ENCODE measurements around the gene WNT7B. TPM values are rescaled to one million over a fixed set of nuclear protein-coding genes. Genes with fewer than 3 reads are reported as not detected.

WNT7B gene
- total RNA-seq, 1 experiment from 2014 or later = 66.9 TPM

- Histone ChIP-seq H3K9me2 (ENCODE audit: insufficient read depth) (no peaks in the 10 kb centered on the region), H3K27me3 (ENCODE audit: insufficient read depth, low read depth) (no peaks in the 10 kb centered on the region), H3K79me2 (ENCODE audit: low read depth) (no peaks in the 10 kb centered on the region), H3K4me3 (no peak overlapping the region), H3F3A (ENCODE audit: insufficient read depth, low read depth) (no peaks in the 10 kb centered on the region), H3K27ac (no peak overlapping the region), H3K9me3 (ENCODE audit: insufficient read depth, low read depth) (peaks cover 3% of the 10 kb centered on the region; the same call in 1 of the 2 replicates), H2AFZ (no peak overlapping the region), H3K36me3 (ENCODE audit: low read depth) (no peaks in the 10 kb centered on the region), H4K20me1 (ENCODE audit: insufficient read depth) (no peaks in the 10 kb centered on the region), H3K4me2 (no peak overlapping the region), H3K4me1 (replicated peaks; ENCODE audit: insufficient read depth) (no peaks in the 10 kb centered on the region)
- intact Hi-C loops (cut with micrococcal nuclease; ENCODE audit: unreplicated experiment) = no loop called here
- ChIA-PET POLR2A (ENCODE audit: unreplicated experiment) (no interaction called here), CTCF (no interaction called here)
- no peak for DNase-seq
- TF ChIP-seq CTCF (conservative IDR thresholded peaks at IDR 0.05) (no peak), EZH2 (IDR thresholded peaks at IDR 0.05; ENCODE audit: low read depth) (no peak)
- BruUV-seq (replicated peaks) = no TSS peak
Measured at GRCh38 chr22:45987136-45987861, 10.3 kb upstream of the WNT7B start.

GRCh38 chr22:45984316-45984916, 7.5 kb upstream of the WNT7B start:
- no TSS peak for BruUV-seq (replicated peaks)
- DNase-seq = no peak
- Histone ChIP-seq H3K4me1 (replicated peaks; ENCODE audit: insufficient read depth) (peaks cover 4% of the 10 kb centered on the region), H3K36me3 (ENCODE audit: low read depth) (no peaks in the 10 kb centered on the region), H3K79me2 (ENCODE audit: low read depth) (peaks cover 5% of the 10 kb centered on the region; the same call in 1 of the 2 replicates), H3K9me3 (ENCODE audit: insufficient read depth, low read depth) (peaks cover 3% of the 10 kb centered on the region; the same call in 1 of the 2 replicates), H3K27ac (no peak overlapping the region), H3K4me3 (no peak overlapping the region), H4K20me1 (ENCODE audit: insufficient read depth) (no peaks in the 10 kb centered on the region), H3K27me3 (ENCODE audit: insufficient read depth, low read depth) (no peaks in the 10 kb centered on the region), H2AFZ (no peak overlapping the region), H3K9me2 (ENCODE audit: insufficient read depth) (no peaks in the 10 kb centered on the region), H3K4me2 (no peak overlapping the region), H3F3A (ENCODE audit: insufficient read depth, low read depth) (peaks cover 22% of the 10 kb centered on the region)
- POLR2A ChIA-PET (ENCODE audit: unreplicated experiment) = no interaction called here
- intact Hi-C loops (cut with micrococcal nuclease; ENCODE audit: unreplicated experiment) = no loop called here
- no peak for TF ChIP-seq EZH2 (IDR thresholded peaks at IDR 0.05; ENCODE audit: low read depth)
- TF ChIP-seq CTCF (conservative IDR thresholded peaks at IDR 0.05) = no peak
- CTCF ChIA-PET = no interaction called here

GRCh38 chr22:45983797-45984196, 6.8 kb upstream of the WNT7B start:
- peaks cover 25% of the 10 kb centered on the region for H3F3A ChIP-seq (ENCODE audit: insufficient read depth, low read depth)
- peaks cover 7% of the 10 kb centered on the region; the same call in 1 of the 2 replicates for H3K79me2 ChIP-seq (ENCODE audit: low read depth)
- no peaks in the 10 kb centered on the region for H3K36me3 ChIP-seq (ENCODE audit: low read depth)
- POLR2A ChIA-PET (ENCODE audit: unreplicated experiment) = no interaction called here
- CTCF ChIA-PET = no interaction called here
- no TSS peak for BruUV-seq (replicated peaks)
- H3K4me1 ChIP-seq (replicated peaks; ENCODE audit: insufficient read depth) = peaks cover 7% of the 10 kb centered on the region
- H3K27me3 ChIP-seq (ENCODE audit: insufficient read depth, low read depth) = no peaks in the 10 kb centered on the region
- no peaks in the 10 kb centered on the region for H3K9me2 ChIP-seq (ENCODE audit: insufficient read depth)
- no peak overlapping the region for H3K27ac ChIP-seq
- H3K4me2 ChIP-seq = no peak overlapping the region
- H3K9me3 ChIP-seq (ENCODE audit: insufficient read depth, low read depth) = peaks cover 3% of the 10 kb centered on the region; the same call in 1 of the 2 replicates
- TF ChIP-seq EZH2 (IDR thresholded peaks at IDR 0.05; ENCODE audit: low read depth) (no peak), CTCF (conservative IDR thresholded peaks at IDR 0.05) (no peak)
- no peaks in the 10 kb centered on the region for H4K20me1 ChIP-seq (ENCODE audit: insufficient read depth)
- H3K4me3 ChIP-seq = no peak overlapping the region
- no peak overlapping the region for H2AFZ ChIP-seq
- intact Hi-C loops (cut with micrococcal nuclease; ENCODE audit: unreplicated experiment) = no loop called here
- DNase-seq = no peak

Measured in PC-9 (cell line).